Measurements from ENCODE around the gene CARMIL1. TPM values are rescaled to one million over a fixed set of nuclear protein-coding genes. Genes with fewer than 3 reads are reported as not detected.

CARMIL1 gene
- total RNA-seq, 2 donors from 2014 or later: 0.56 to 0.76 TPM

GRCh38 chr6:25413207-25413905 lies 134.2 kb downstream of the CARMIL1 start:
- DNase-seq (ENCODE audit: low spot score) (no peak), ATAC-seq (no peak)
- Mint-ChIP-seq H3K27ac (peak overlapping the region in 1 of 2 donors; percentile 21), H3K4me1 (ENCODE audit: low read depth in 2 of 2) (peaks cover 0 to 13% of the 10 kb centered on the region in 2 donors), H3K9me3 (no peaks in the 10 kb centered on the region), H3K4me3 (no peak overlapping the region), H3K36me3 (no peaks in the 10 kb centered on the region), H3K27me3 (peaks cover 0 to 6% of the 10 kb centered on the region in 2 donors)

GRCh38 chr6:25414168-25414567 lies 135.0 kb downstream of the CARMIL1 start:
- no peak for DNase-seq (ENCODE audit: low spot score)
- H3K27ac Mint-ChIP-seq: no peak overlapping the region
- peaks cover 0 to 6% of the 10 kb centered on the region in 2 donors for H3K27me3 Mint-ChIP-seq
- no peak overlapping the region for H3K4me3 Mint-ChIP-seq
- H3K9me3 Mint-ChIP-seq: no peaks in the 10 kb centered on the region
- no peaks in the 10 kb centered on the region for H3K36me3 Mint-ChIP-seq
- H3K4me1 Mint-ChIP-seq (ENCODE audit: low read depth in 2 of 2): peaks cover 0 to 13% of the 10 kb centered on the region in 2 donors
- ATAC-seq: no peak

GRCh38 chr6:25414755-25415154 lies 135.6 kb downstream of the CARMIL1 start:
- H3K4me1 Mint-ChIP-seq (ENCODE audit: low read depth in 2 of 2): peaks cover 0 to 13% of the 10 kb centered on the region in 2 donors
- no peaks in the 10 kb centered on the region for H3K36me3 Mint-ChIP-seq
- no peak overlapping the region for H3K4me3 Mint-ChIP-seq
- H3K9me3 Mint-ChIP-seq: no peaks in the 10 kb centered on the region
- no peak overlapping the region for H3K27ac Mint-ChIP-seq
- H3K27me3 Mint-ChIP-seq: peaks cover 0 to 6% of the 10 kb centered on the region in 2 donors
- no peak for ATAC-seq
- no peak for DNase-seq (ENCODE audit: low spot score)

- Mint-ChIP-seq H3K27ac (no peak overlapping the region), H3K36me3 (no peaks in the 10 kb centered on the region), H3K4me1 (ENCODE audit: low read depth in 2 of 2) (peaks cover 0 to 13% of the 10 kb centered on the region in 2 donors), H3K9me3 (no peaks in the 10 kb centered on the region), H3K4me3 (no peak overlapping the region), H3K27me3 (peaks cover 0 to 6% of the 10 kb centered on the region in 2 donors)
- DNase-seq (ENCODE audit: low spot score) (no peak), ATAC-seq (no peak)
Measured at GRCh38 chr6:25415274-25415673, 136.1 kb downstream of the CARMIL1 start.

- Mint-ChIP-seq H3K36me3 (no peaks in the 10 kb centered on the region), H3K4me1 (ENCODE audit: low read depth in 2 of 2) (peaks cover 0 to 13% of the 10 kb centered on the region in 2 donors), H3K4me3 (no peak overlapping the region), H3K27ac (no peak overlapping the region), H3K9me3 (no peaks in the 10 kb centered on the region), H3K27me3 (peaks cover 0 to 6% of the 10 kb centered on the region in 2 donors)
- ATAC-seq (no peak), DNase-seq (ENCODE audit: low spot score) (no peak)
Measured at GRCh38 chr6:25415701-25416100, 136.5 kb downstream of the CARMIL1 start.

- Mint-ChIP-seq H3K9me3 (no peaks in the 10 kb centered on the region), H3K4me1 (ENCODE audit: low read depth in 2 of 2) (peaks cover 0 to 13% of the 10 kb centered on the region in 2 donors), H3K4me3 (no peak overlapping the region), H3K36me3 (no peaks in the 10 kb centered on the region), H3K27ac (no peak overlapping the region), H3K27me3 (peaks cover 0 to 6% of the 10 kb centered on the region in 2 donors)
- ATAC-seq (no peak), DNase-seq (ENCODE audit: low spot score) (no peak)
Measured at GRCh38 chr6:25417046-25417605, 138.0 kb downstream of the CARMIL1 start.

GRCh38 chr6:25418454-25419052 lies 139.4 kb downstream of the CARMIL1 start:
- no peak overlapping the region for H3K27ac Mint-ChIP-seq
- no peaks in the 10 kb centered on the region for H3K36me3 Mint-ChIP-seq
- ATAC-seq (no peak), DNase-seq (ENCODE audit: low spot score) (no peak)
- H3K4me3 Mint-ChIP-seq: no peak overlapping the region
- H3K4me1 Mint-ChIP-seq (ENCODE audit: low read depth in 2 of 2): peaks cover 0 to 6% of the 10 kb centered on the region in 2 donors
- peaks cover 0 to 6% of the 10 kb centered on the region in 2 donors for H3K27me3 Mint-ChIP-seq
- H3K9me3 Mint-ChIP-seq: no peaks in the 10 kb centered on the region

- H3K27me3 Mint-ChIP-seq: peaks cover 0 to 6% of the 10 kb centered on the region in 2 donors
- no peaks in the 10 kb centered on the region for H3K9me3 Mint-ChIP-seq
- no peak for DNase-seq (ENCODE audit: low spot score)
- H3K4me1 Mint-ChIP-seq (ENCODE audit: low read depth in 2 of 2): peaks cover 0 to 5% of the 10 kb centered on the region in 2 donors
- H3K4me3 Mint-ChIP-seq: no peak overlapping the region
- ATAC-seq: no peak
- no peaks in the 10 kb centered on the region for H3K36me3 Mint-ChIP-seq
- H3K27ac Mint-ChIP-seq: no peak overlapping the region
Measured at GRCh38 chr6:25419879-25420278, 140.7 kb downstream of the CARMIL1 start.

GRCh38 chr6:25423358-25423757 lies 144.2 kb downstream of the CARMIL1 start:
- no peak for ATAC-seq
- Mint-ChIP-seq H3K4me1 (ENCODE audit: low read depth in 2 of 2) (no peaks in the 10 kb centered on the region), H3K9me3 (no peaks in the 10 kb centered on the region), H3K4me3 (no peak overlapping the region), H3K36me3 (no peaks in the 10 kb centered on the region), H3K27me3 (peaks cover 0 to 3% of the 10 kb centered on the region in 2 donors), H3K27ac (no peak overlapping the region)
- DNase-seq (ENCODE audit: low spot score): no peak

GRCh38 chr6:25424303-25424702 lies 145.1 kb downstream of the CARMIL1 start:
- Mint-ChIP-seq H3K27me3 (peaks cover 0 to 3% of the 10 kb centered on the region in 2 donors), H3K4me3 (no peak overlapping the region), H3K9me3 (no peaks in the 10 kb centered on the region), H3K36me3 (no peaks in the 10 kb centered on the region), H3K4me1 (ENCODE audit: low read depth in 2 of 2) (no peaks in the 10 kb centered on the region), H3K27ac (no peak overlapping the region)
- DNase-seq (ENCODE audit: low spot score) (no peak), ATAC-seq (no peak)

GRCh38 chr6:25427549-25427948 lies 148.4 kb downstream of the CARMIL1 start:
- Mint-ChIP-seq H3K4me3 (no peak overlapping the region), H3K27ac (no peak overlapping the region), H3K9me3 (no peaks in the 10 kb centered on the region), H3K36me3 (no peaks in the 10 kb centered on the region), H3K4me1 (ENCODE audit: low read depth in 2 of 2) (no peaks in the 10 kb centered on the region), H3K27me3 (peaks cover 0 to 3% of the 10 kb centered on the region in 2 donors)
- ATAC-seq (no peak), DNase-seq (ENCODE audit: low spot score) (no peak)

GRCh38 chr6:25428758-25429317 lies 149.7 kb downstream of the CARMIL1 start:
- no peak for DNase-seq (ENCODE audit: low spot score)
- Mint-ChIP-seq H3K9me3 (no peaks in the 10 kb centered on the region), H3K27me3 (peaks cover 0 to 3% of the 10 kb centered on the region in 2 donors), H3K27ac (no peak overlapping the region), H3K36me3 (no peaks in the 10 kb centered on the region), H3K4me1 (ENCODE audit: low read depth in 2 of 2) (no peaks in the 10 kb centered on the region), H3K4me3 (no peak overlapping the region)
- no peak for ATAC-seq

GRCh38 chr6:25431306-25431974 lies 152.3 kb downstream of the CARMIL1 start:
- Mint-ChIP-seq H3K27ac (no peak overlapping the region), H3K36me3 (no peaks in the 10 kb centered on the region), H3K27me3 (no peaks in the 10 kb centered on the region), H3K9me3 (no peaks in the 10 kb centered on the region), H3K4me3 (no peak overlapping the region), H3K4me1 (ENCODE audit: low read depth in 2 of 2) (no peaks in the 10 kb centered on the region)
- DNase-seq (ENCODE audit: low spot score) (no peak), ATAC-seq (no peak)

- DNase-seq (ENCODE audit: low spot score) (no peak), ATAC-seq (no peak)
- no peak overlapping the region for H3K4me3 Mint-ChIP-seq
- H3K9me3 Mint-ChIP-seq: no peaks in the 10 kb centered on the region
- H3K27me3 Mint-ChIP-seq: no peaks in the 10 kb centered on the region
- H3K36me3 Mint-ChIP-seq: no peaks in the 10 kb centered on the region
- H3K27ac Mint-ChIP-seq: no peak overlapping the region
- H3K4me1 Mint-ChIP-seq (ENCODE audit: low read depth in 2 of 2): no peaks in the 10 kb centered on the region
Measured at GRCh38 chr6:25431975-25432307, 152.8 kb downstream of the CARMIL1 start.
